Lower leg skin (tissue), 4 donors: ENCODE results near the gene PDE6B. TPM values are rescaled to one million over a fixed set of nuclear protein-coding genes. Genes with fewer than 3 reads are reported as not detected.
"Not testable (repeated sequence)": the region's sequence is repeated elsewhere in the genome, so short reads cannot be mapped to it uniquely, and the experiment has no call there.

Experiments used
- DNase-seq, 2 donors: peaks; one replicate each; pipeline ENCODE4 v3.0.0-alpha.2; 2019; ENCODE audit warnings: low spot score in 2 of 2
- H3K4me3 ChIP-seq: fragments of 200-600 bp; sonication (generic); 2 replicates; pipeline ENCODE4 v1.5.1; 2017; ENCODE audit warnings: mild to moderate bottlenecking, low read depth; ENCODE audit not compliant: poor library complexity, severe bottlenecking
- CTCF ChIP-seq, 3 donors: fragments of 450-650 bp; IDR thresholded peaks; one replicate each; pipeline ENCODE4 v1.5.1; 2016; ENCODE audit warnings: antibody characterized with exemption in 3 of 3, mild to moderate bottlenecking in 3 of 3, moderate library complexity in 2 of 3
- POLR2A ChIP-seq, 2 donors: fragments of 450-650 bp; IDR thresholded peaks; one replicate each; pipeline ENCODE4 v1.6.1; 2016 to 2017; ENCODE audit warnings: antibody characterized with exemption in 2 of 2, mild to moderate bottlenecking in 1 of 2, moderate library complexity in 1 of 2
- WGBS, 2 donors: methylation state at CpG; one replicate each; pipeline ENCODE4 v1.1.5; 2018; 5-methylcytosine and 5-hydroxymethylcytosine counted together
- intact Hi-C: fragments of 100-400 bp; cut with DNase I; formaldehyde crosslinking; loops from one replicate; pipeline ENCODE4 v1.15.0; 2023; ENCODE audit warnings: low total_unique reads
- total RNA-seq, 4 donors: library from RNA; depleted of rRNA; stranded (reverse); fragments of >200 nt; gene quantifications; one replicate each; pipeline ENCODE4 v1.1.0, GENCODE V29; 2016

Gene PDE6B
- total RNA-seq, 4 donors from 2014 or later = 0.59 to 1.5 TPM; not detected in 2

GRCh38 chr4:635851-636627, 10.7 kb downstream of the PDE6B start:
- intact Hi-C loops = no loop called here
- TF ChIP-seq POLR2A (IDR thresholded peaks at IDR 0.05) (no peak), CTCF (IDR thresholded peaks at IDR 0.05) (no peak)
- no peak overlapping the region for H3K4me3 ChIP-seq
- 70 to 72% methylated on average over 22 of the region's 22 CpGs for WGBS, 2 donors
- no peak for DNase-seq

- no peak for DNase-seq
- no peak overlapping the region for H3K4me3 ChIP-seq
- WGBS, 2 donors = 71 to 73% methylated on average over 12 to 13 of the region's 13 CpGs
- intact Hi-C loops = no loop called here
- TF ChIP-seq POLR2A (IDR thresholded peaks at IDR 0.05) (no peak), CTCF (IDR thresholded peaks at IDR 0.05) (no peak)
Measured at GRCh38 chr4:636628-637159, 11.3 kb downstream of the PDE6B start.

GRCh38 chr4:637536-638280, 12.3 kb downstream of the PDE6B start:
- DNase-seq = no peak
- intact Hi-C loops = no loop called here
- no peak for TF ChIP-seq POLR2A (IDR thresholded peaks at IDR 0.05)
- TF ChIP-seq CTCF (IDR thresholded peaks at IDR 0.05) = no peak
- 63 to 70% methylated on average over 32 of the region's 32 CpGs for whole genome bisulfite sequencing, 2 donors
- H3K4me3 ChIP-seq = no peak overlapping the region

GRCh38 chr4:642366-642765, 17.0 kb downstream of the PDE6B start:
- intact Hi-C loops, H3K4me3 ChIP-seq, DNase-seq: not testable (repeated sequence)
- 89 to 92% methylated on average over 6 of the region's 6 CpGs for WGBS, 2 donors

- 58 to 75% methylated on average over 32 of the region's 32 CpGs for WGBS, 2 donors
Measured at GRCh38 chr4:646460-646859, 21.1 kb downstream of the PDE6B start.

More at GRCh38 chr4:646460-646859, 21.1 kb downstream of the PDE6B start:
- TF ChIP-seq POLR2A (IDR thresholded peaks at IDR 0.05) (no peak), CTCF (IDR thresholded peaks at IDR 0.05) (no peak)
- no peak for DNase-seq
- intact Hi-C loops = no loop called here
- H3K4me3 ChIP-seq = no peak overlapping the region
